ENCODE data around the gene LHX3.

LHX3 gene

GRCh38 chr9:136207616-136208015 lies 2.7 kb upstream of the LHX3 start:
- DNase-seq (ENCODE audit: low read depth), result no peak

- no peak for DNase-seq (ENCODE audit: low read depth)
Observed at GRCh38 chr9:136206602-136207275, 1.8 kb upstream of the LHX3 start.

GRCh38 chr9:136205707-136205992 lies 722 bp upstream of the LHX3 start:
- DNase-seq (ENCODE audit: low read depth), result no peak

GRCh38 chr9:136204145-136204805 lies 653 bp downstream of the LHX3 start:
- DNase-seq (ENCODE audit: low read depth), result no peak

- DNase-seq (ENCODE audit: low read depth), result no peak
Observed at GRCh38 chr9:136203408-136204144, 1.4 kb downstream of the LHX3 start.

- no peak for DNase-seq (ENCODE audit: low read depth)
Observed at GRCh38 chr9:136202454-136203407, 2.2 kb downstream of the LHX3 start.

- no peak for DNase-seq (ENCODE audit: low read depth)
Observed at GRCh38 chr9:136201609-136202453, 3.1 kb downstream of the LHX3 start.

- DNase-seq (ENCODE audit: low read depth), result no peak
Observed at GRCh38 chr9:136201174-136201573, 3.8 kb downstream of the LHX3 start.

- no peak for DNase-seq (ENCODE audit: low read depth)
Observed at GRCh38 chr9:136200424-136200823, 4.5 kb downstream of the LHX3 start.

- DNase-seq (ENCODE audit: low read depth), result no peak
Observed at GRCh38 chr9:136199391-136200288, 5.3 kb downstream of the LHX3 start.

- no peak for DNase-seq (ENCODE audit: low read depth)
Observed at GRCh38 chr9:136198605-136199083, 6.3 kb downstream of the LHX3 start.

- no peak for DNase-seq (ENCODE audit: low read depth)
Observed at GRCh38 chr9:136197930-136198604, 6.9 kb downstream of the LHX3 start.

- no peak for DNase-seq (ENCODE audit: low read depth)
Observed at GRCh38 chr9:136197084-136197875, 7.6 kb downstream of the LHX3 start.

- no peak for DNase-seq (ENCODE audit: low read depth)
Observed at GRCh38 chr9:136196404-136197083, 8.4 kb downstream of the LHX3 start.

GRCh38 chr9:136194540-136194939 lies 10.4 kb downstream of the LHX3 start:
- DNase-seq (ENCODE audit: low read depth), result no peak

- no peak for DNase-seq (ENCODE audit: low read depth)
Observed at GRCh38 chr9:136193891-136194279, 11.0 kb downstream of the LHX3 start.

GRCh38 chr9:136193127-136193890 lies 11.6 kb downstream of the LHX3 start:
- no peak for DNase-seq (ENCODE audit: low read depth)
